Stimulated activated CD4-positive, alpha-beta T cell treated with anti-CD3 and anti-CD28 coated beads, Interleukin-4, amount 100 ng/mL, for 48 hours (primary cell): ENCODE data around the gene HYCC1.

Experiments used
- DNase-seq, 2 donors: peaks; one replicate each; pipeline ENCODE4 v3.0.0-alpha.2; 2020; ENCODE audit warnings: low read depth in 2 of 2

Gene HYCC1

GRCh38 chr7:23016345-23017253 lies 2.7 kb upstream of the HYCC1 start:
- DNase-seq, result no peak

- DNase-seq, result no peak
These were observed 751 bp upstream of the HYCC1 start for GRCh38 chr7:23014681-23015080.

DNA sequence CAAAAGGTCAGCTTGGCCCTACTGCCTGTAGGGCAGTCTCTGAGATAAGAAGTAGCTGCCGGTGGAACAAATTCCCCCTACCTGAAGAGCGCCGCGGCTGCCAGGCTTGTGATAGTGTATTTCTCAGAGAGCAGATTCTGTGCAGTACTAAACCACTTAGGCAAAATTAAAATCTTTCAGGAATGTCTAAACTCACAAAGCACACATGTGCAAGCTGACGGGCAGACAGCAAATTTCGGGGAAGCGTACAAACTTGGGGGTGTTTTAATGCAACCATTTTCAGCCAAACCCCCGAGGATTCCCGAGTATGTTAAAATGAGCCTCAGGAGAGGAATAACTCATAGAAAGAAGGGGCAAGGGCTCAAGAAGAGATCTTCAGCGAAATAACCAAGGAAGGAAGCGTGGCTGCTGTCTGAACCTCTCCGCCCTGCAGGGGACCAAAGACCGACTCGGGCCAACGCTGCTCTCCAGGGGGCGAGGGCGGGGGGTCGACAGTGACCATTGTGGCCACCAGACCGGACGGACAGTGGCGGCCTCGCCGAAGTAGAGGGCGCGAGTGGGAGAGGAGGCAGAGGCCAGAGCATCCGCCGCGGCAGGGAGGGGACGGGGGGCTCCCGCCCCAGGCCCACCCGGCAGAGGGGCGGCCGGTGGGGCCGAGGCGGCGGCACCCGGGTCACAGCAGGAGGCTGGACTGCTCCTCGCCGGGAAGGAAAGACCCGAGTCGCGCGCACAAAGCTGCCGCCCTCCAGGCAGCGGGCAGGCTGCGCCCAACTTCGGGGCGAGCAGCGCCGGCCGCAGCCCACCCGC lies 819 bp downstream of the HYCC1 start:
- no peak for DNase-seq

- DNase-seq, result no peak
These were observed 1.7 kb downstream of the HYCC1 start for GRCh38 chr7:23012186-23012585.

GRCh38 chr7:23011222-23011924 lies 2.6 kb downstream of the HYCC1 start:
- DNase-seq, result no peak

DNA sequence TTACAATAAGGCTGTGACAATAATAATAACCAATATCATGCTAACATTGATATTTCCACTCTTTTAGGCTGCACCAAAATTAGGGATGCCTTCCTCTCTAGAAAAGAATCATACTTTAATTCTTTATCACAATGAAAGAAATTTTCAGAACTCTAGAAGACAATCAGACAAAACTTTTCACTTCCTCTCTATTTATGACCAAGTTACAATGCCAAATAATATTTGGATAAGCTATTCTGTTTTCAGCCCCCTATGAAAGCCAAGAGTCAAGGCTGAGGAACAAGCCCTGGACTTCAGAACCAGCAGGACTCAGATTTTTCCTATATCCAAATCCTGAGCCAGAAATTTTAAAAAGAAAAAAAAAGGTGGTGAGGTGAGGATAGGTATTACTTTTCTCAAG lies 4.6 kb downstream of the HYCC1 start:
- no peak for DNase-seq

- DNase-seq, result no peak
These were observed 9.7 kb downstream of the HYCC1 start for GRCh38 chr7:23004247-23004520.

GRCh38 chr7:23003505-23004246 lies 10.3 kb downstream of the HYCC1 start:
- DNase-seq, result no peak

DNA sequence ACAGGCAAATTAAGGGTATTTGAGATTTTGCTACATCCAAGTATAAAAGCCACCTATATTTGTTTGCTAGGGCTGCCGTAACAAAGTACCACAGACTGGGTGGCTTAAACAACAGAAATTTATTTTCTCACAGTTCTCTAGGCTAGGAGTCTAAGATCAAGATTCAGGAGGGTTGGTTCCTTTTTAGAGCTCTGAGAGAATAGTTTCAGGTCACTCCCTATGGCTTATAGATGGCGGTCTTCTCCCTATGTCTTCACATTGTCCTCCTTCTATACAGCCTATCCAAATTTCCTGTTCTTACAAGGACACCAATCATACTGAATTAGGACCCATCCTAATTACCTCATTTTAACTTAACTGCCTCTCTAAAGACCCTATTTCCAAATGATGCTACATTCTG lies 11.2 kb downstream of the HYCC1 start:
- no peak for DNase-seq

GRCh38 chr7:23001610-23002009 lies 12.3 kb downstream of the HYCC1 start:
- DNase-seq, result no peak

GRCh38 chr7:23000597-23001360 lies 13.2 kb downstream of the HYCC1 start:
- DNase-seq, result no peak

- no peak for DNase-seq
These were observed 15.4 kb downstream of the HYCC1 start for GRCh38 chr7:22998519-22998896.

DNA sequence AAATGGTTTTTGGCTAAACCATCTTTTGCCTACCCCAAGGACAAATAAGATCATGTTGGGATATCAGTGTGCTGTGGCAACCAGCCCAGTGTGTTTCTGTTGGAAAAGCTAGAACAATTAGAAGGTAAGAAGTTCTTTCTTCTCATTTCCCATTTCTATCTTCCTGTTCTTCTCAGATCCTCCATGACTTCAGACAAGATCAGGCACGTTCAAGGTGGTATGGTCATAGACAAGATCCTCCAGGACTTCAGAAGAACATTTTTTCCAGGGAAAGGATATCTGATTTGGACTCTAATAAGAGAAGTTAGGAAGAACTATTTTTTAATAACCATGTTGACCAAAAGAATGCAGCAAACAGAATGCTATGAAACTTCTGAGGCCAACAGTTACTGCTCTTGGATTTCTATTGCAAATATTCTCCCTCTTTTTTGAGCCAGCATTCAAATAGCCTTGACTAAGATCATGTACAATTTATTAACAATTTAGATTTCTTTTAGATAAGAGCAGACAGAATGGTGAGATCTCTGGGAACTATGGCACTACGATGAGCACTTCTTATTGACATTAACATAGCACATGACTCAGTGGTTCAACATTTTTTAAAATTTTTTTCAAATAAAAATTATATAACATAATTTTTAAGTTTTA lies 15.9 kb downstream of the HYCC1 start:
- DNase-seq, result no peak

GRCh38 chr7:22996470-22996869 lies 17.5 kb downstream of the HYCC1 start:
- DNase-seq, result no peak

DNA sequence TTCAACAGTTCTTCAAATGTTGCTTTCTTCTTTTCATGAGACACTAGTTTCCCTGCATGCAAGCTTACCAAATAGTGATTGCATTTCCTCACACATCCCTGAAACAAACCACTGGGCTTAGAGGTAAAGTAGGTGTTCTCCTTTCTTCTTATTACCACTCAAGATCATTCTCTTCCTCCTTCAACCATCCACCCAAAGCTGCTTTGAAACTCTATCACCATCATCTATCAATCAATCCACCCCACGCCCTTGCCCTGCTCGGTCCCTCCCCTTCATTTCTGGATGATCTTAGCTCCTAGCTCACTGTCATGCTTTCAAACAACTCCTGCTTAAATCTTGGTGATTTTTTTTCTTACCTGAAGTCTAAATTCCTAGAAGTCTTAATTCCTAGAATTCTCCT lies 18.9 kb downstream of the HYCC1 start:
- DNase-seq, result no peak

DNA sequence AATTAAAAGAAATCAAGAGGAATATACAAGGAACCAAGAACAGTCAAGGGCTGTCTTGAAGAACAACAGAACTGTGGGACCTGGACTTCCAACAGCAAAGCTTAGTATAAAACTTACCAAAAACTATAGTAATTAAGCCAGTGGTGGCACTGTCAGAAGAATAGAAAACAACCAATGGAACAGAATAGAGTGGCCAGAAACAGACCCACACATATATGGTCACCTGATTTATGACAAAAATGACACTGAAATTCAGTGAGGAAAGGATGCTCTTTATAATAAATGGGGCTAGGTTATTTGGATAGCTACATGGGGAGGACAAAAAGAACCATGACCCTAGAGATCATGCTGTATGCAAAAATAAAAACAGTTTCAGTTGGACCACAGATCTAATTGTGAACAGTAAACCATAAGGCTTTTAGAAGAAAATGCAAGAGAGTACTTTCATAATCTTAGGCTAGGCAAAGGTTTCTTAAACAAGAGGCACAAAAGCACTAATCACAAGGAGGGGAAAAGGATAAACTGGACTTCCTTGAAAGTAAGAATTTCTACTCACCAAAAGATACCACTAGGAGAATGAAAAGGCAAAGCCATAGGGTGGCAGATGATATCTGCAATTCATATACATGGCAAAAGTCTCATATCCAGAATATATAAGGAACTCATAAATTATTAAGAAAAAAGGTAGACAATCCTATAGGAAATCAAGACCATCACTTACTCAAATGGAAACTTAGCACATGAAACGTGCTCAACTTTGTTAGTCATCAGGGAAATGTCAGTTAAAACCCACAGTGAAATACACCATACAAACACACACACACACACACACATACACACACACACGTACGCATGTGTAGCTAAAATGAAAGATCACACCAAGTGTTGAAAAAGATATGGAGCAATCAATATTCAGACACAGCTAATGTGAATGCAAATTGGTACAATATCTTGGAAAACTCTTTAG lies 20.8 kb downstream of the HYCC1 start:
- DNase-seq, result peak in 1 of 2 donors; percentile 37

- DNase-seq, result no peak
These were observed 23.4 kb downstream of the HYCC1 start for GRCh38 chr7:22990588-22990949.

GRCh38 chr7:22989643-22990587 lies 24.0 kb downstream of the HYCC1 start:
- no peak for DNase-seq
